IPS-20b (cell line): ENCODE data around the gene XG.
"Not testable (repeated sequence)": the region's sequence is repeated elsewhere in the genome, so short reads cannot be mapped to it uniquely, and the experiment has no call there.

ENCODE experiments used
- H3K27ac ChIP-seq: one replicate; pipeline ENCODE4 v1.5.1; 2013; ENCODE audit warnings: low read length
- H3K27me3 ChIP-seq: 2 replicates; pipeline ENCODE4 v1.6.1; 2013; ENCODE audit warnings: mild to moderate bottlenecking, low read length, inconsistent platforms; ENCODE audit not compliant: insufficient read depth
- H3K36me3 ChIP-seq: 2 replicates; pipeline ENCODE4 v1.6.1; 2013; ENCODE audit warnings: low read depth, mild to moderate bottlenecking, inconsistent platforms, low read length, moderate library complexity; ENCODE audit not compliant: insufficient read depth
- H3K4me1 ChIP-seq: 2 replicates; pipeline ENCODE4 v1.6.1; 2013; ENCODE audit warnings: mild to moderate bottlenecking, control low read depth, inconsistent platforms, low read length, moderate library complexity; ENCODE audit not compliant: insufficient read depth
- H3K4me3 ChIP-seq: 2 replicates; pipeline ENCODE4 v1.5.1; 2013; ENCODE audit warnings: mild to moderate bottlenecking, low read length, inconsistent platforms
- H3K9ac ChIP-seq: 2 replicates; pipeline ENCODE4 v1.6.1; 2013; ENCODE audit warnings: low read depth, mild to moderate bottlenecking, inconsistent platforms, low read length, moderate library complexity
- H3K9me3 ChIP-seq: 2 replicates; pipeline ENCODE4 v1.6.1; 2013; ENCODE audit warnings: mild to moderate bottlenecking, low read depth, low read length, inconsistent platforms; ENCODE audit not compliant: insufficient read depth

The XG gene

GRCh38 chrX:2714551-2714950 lies 37.3 kb upstream of the XG start:
- peaks cover 8% of the 10 kb centered on the region for H3K4me1 ChIP-seq
- no peak overlapping the region for H3K9ac ChIP-seq
- no peaks in the 10 kb centered on the region for H3K27me3 ChIP-seq
- H3K4me3 ChIP-seq = no peak overlapping the region
- no peaks in the 10 kb centered on the region for H3K9me3 ChIP-seq
- H3K36me3 ChIP-seq = peaks cover 7% of the 10 kb centered on the region
- no peak overlapping the region for H3K27ac ChIP-seq

DNA sequence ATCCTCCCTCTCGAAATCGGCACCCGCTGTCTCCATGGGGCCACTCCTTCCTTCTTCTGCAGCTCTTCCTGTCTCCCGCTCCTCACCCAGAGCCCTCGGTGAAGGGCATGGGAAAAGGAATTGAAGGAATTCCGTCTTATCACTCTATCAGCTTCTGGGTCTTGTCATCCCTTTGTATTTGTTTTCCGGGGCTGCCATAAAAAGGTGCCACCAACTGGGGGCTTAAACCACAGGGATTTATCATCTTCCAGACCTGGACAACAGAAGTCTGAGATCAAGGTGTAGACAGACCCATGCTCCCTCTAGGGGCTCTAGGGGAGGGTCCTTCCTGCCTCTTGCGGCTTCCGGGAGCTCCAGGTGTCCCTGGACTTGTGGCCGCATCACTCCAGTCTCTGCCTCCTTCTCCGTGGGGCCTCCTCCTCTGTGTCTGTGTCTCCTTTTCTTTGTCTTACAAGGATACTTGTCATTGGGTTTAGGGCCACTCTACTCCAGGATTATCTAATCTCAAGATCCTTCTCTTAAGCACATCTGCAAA lies 36.7 kb upstream of the XG start:
- Histone ChIP-seq H3K4me1 (peaks cover 5% of the 10 kb centered on the region; the same call in 1 of the 2 replicates), H3K9me3 (no peaks in the 10 kb centered on the region), H3K27me3 (no peaks in the 10 kb centered on the region), H3K9ac (no peak overlapping the region), H3K36me3 (peaks cover 10% of the 10 kb centered on the region), H3K4me3 (no peak overlapping the region), H3K27ac (no peak overlapping the region)

DNA sequence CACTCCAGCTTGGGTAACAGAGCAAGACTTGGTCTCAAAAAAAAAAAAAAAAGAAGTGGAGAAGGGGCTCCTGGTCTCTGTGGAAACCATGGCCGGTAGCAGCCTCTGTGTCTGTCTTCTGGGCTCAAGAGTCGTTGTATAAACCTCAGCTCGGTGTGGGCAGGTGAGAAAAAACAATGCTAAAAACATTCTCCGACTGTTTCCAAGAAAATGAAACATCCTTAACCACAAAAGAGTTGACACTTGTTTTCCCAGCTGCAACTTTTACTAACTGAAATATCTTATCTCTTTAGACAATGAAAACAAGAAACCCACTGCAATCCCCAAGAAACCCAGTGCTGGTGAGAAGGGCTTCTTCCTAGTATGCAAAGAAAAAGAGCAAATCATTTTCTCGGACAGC lies 34.5 kb upstream of the XG start:
- Histone ChIP-seq H3K4me3 (no peak overlapping the region), H3K27me3 (no peaks in the 10 kb centered on the region), H3K9me3 (no peaks in the 10 kb centered on the region), H3K27ac (no peak overlapping the region), H3K4me1 (no peaks in the 10 kb centered on the region), H3K36me3 (peaks cover 10% of the 10 kb centered on the region), H3K9ac (no peak overlapping the region)

- Histone ChIP-seq H3K36me3 (peaks cover 18% of the 10 kb centered on the region), H3K9me3 (no peaks in the 10 kb centered on the region), H3K4me3 (no peak overlapping the region), H3K9ac (no peak overlapping the region), H3K4me1 (no peaks in the 10 kb centered on the region), H3K27ac (no peak overlapping the region), H3K27me3 (no peaks in the 10 kb centered on the region)
These were observed 33.0 kb upstream of the XG start for GRCh38 chrX:2718821-2719220.

DNA sequence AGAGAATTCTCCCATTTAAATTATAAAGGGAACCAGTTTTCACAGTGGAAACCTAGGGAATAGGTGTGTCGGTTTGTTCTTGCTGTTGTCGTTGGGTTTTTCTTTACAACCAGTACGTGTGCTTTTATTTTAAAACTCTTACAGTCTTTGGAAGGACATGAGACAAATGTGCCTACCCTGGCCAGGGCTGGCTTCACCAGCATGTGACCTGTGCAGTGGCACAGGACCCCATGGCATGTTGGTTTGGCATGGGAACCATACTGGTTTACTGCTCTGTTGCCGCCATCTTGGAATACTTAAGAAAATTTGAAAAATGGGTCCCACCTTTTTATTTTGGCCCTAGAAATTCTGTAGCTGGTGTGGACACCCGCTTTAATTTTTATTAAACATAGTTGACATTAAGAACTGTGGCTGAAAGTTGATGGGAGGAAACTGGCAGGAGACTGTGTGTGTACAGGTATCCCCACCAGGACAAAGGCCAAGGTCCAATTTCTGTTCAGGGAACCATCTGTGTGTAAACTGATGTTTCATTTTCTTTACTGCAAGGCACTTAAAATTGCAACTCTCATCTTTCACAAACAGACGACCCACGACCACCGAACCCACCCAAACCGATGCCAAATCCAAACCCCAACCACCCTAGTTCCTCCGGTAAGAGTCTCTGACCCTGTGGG lies 31.9 kb upstream of the XG start:
- Histone ChIP-seq H3K27ac (no peak overlapping the region), H3K27me3 (no peaks in the 10 kb centered on the region), H3K36me3 (peaks cover 18% of the 10 kb centered on the region), H3K9me3 (no peaks in the 10 kb centered on the region), H3K4me1 (no peaks in the 10 kb centered on the region), H3K9ac (no peak overlapping the region), H3K4me3 (no peak overlapping the region)

GRCh38 chrX:2723286-2723879 lies 28.5 kb upstream of the XG start:
- Histone ChIP-seq H3K9ac (no peak overlapping the region), H3K27me3 (no peaks in the 10 kb centered on the region), H3K9me3 (no peaks in the 10 kb centered on the region), H3K4me1 (no peaks in the 10 kb centered on the region), H3K27ac (no peak overlapping the region), H3K36me3 (peaks cover 23% of the 10 kb centered on the region), H3K4me3 (no peak overlapping the region)

DNA sequence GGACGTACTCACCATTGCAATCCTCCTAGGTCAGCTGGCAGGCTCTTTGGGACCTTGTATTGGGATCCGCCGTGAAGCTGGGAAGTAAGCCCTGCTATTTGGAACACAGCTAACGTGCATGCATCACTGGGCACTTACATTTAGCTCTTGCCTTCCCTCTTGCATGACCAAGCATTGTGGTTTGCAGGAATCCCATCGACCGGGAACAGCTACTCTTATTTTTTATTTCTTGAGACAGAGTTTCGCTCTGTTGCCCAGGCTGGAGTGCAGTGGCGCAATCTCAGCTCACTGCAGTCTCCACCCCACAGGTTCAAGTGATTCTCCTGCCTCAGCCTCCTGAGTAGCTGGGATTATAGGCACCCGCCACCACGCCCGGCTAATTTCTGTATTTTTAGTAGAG lies 24.6 kb upstream of the XG start:
- H3K27me3 ChIP-seq, H3K4me3 ChIP-seq, H3K4me1 ChIP-seq, H3K27ac ChIP-seq, H3K9ac ChIP-seq, H3K9me3 ChIP-seq: not testable (repeated sequence)
- peaks cover 12% of the 10 kb centered on the region for H3K36me3 ChIP-seq

GRCh38 chrX:2732076-2732475 lies 19.8 kb upstream of the XG start:
- H3K9ac ChIP-seq = no peak overlapping the region
- H3K27ac ChIP-seq = no peak overlapping the region
- H3K4me1 ChIP-seq = no peaks in the 10 kb centered on the region
- H3K4me3 ChIP-seq = no peak overlapping the region
- H3K36me3 ChIP-seq = peaks cover 10% of the 10 kb centered on the region
- H3K9me3 ChIP-seq = peaks cover 5% of the 10 kb centered on the region
- H3K27me3 ChIP-seq = no peaks in the 10 kb centered on the region

GRCh38 chrX:2732649-2733048 lies 19.2 kb upstream of the XG start:
- Histone ChIP-seq H3K36me3 (peaks cover 10% of the 10 kb centered on the region), H3K27me3 (no peaks in the 10 kb centered on the region), H3K9ac (no peak overlapping the region), H3K9me3 (peaks cover 5% of the 10 kb centered on the region), H3K4me1 (no peaks in the 10 kb centered on the region), H3K4me3 (no peak overlapping the region), H3K27ac (no peak overlapping the region)

DNA sequence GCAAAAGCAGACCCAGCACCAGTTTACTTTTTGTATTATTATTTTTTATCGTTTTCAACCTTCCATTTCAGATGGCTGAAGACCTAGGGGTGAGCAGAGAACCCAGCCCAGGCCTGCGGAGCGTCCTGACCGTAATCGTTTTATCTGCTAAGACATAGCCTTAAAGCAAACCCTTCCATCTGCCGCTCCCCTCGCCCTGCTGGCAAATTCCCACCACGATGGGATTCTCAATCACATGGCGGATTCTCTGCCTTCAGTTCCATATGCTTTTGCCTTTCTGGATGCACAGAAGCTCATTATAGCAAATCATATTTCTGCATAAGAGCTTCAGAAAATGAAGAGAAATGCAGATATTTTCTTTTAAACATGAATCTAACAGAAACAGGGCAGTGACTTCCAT lies 18.6 kb upstream of the XG start:
- Histone ChIP-seq H3K36me3 (peaks cover 10% of the 10 kb centered on the region), H3K9ac (no peak overlapping the region), H3K4me3 (no peak overlapping the region), H3K27ac (no peak overlapping the region), H3K4me1 (no peaks in the 10 kb centered on the region), H3K27me3 (no peaks in the 10 kb centered on the region), H3K9me3 (peaks cover 5% of the 10 kb centered on the region)

GRCh38 chrX:2735270-2735669 lies 16.6 kb upstream of the XG start:
- Histone ChIP-seq H3K27ac (no peak overlapping the region), H3K27me3 (no peaks in the 10 kb centered on the region), H3K4me1 (no peaks in the 10 kb centered on the region), H3K9me3 (peaks cover 5% of the 10 kb centered on the region), H3K4me3 (no peak overlapping the region), H3K36me3 (peaks cover 10% of the 10 kb centered on the region), H3K9ac (no peak overlapping the region)

- Histone ChIP-seq H3K36me3 (peaks cover 5% of the 10 kb centered on the region; the same call in 1 of the 2 replicates), H3K27me3 (no peaks in the 10 kb centered on the region), H3K4me3 (no peak overlapping the region)
These were observed 11.2 kb upstream of the XG start for GRCh38 chrX:2740672-2741071.

More at GRCh38 chrX:2740672-2741071, 11.2 kb upstream of the XG start:
- H3K27ac ChIP-seq = no peak overlapping the region
- H3K9me3 ChIP-seq = no peaks in the 10 kb centered on the region
- no peaks in the 10 kb centered on the region for H3K4me1 ChIP-seq
- no peak overlapping the region for H3K9ac ChIP-seq
